ENCODE results near the gene CASP9. TPM values are rescaled to one million over a fixed set of nuclear protein-coding genes. Genes with fewer than 3 reads are reported as not detected.

Gene CASP9
- total RNA-seq, 1 experiment from 2014 or later: 13.5 TPM

- no peak for TF ChIP-seq E2F1 (CRISPR knock-in tag; IDR thresholded peaks at IDR 0.05)
- TF ChIP-seq SMAD3 (CRISPR knock-in tag; IDR thresholded peaks at IDR 0.05; ENCODE audit: borderline replicate concordance): 0 out of 2 replicates have a peak, but pooled peaks have one; percentile 31
- TF ChIP-seq OVOL2 (CRISPR knock-in tag; IDR thresholded peaks at IDR 0.05; ENCODE audit: borderline replicate concordance): no peak
- TF ChIP-seq KAT7 (CRISPR knock-in tag; IDR thresholded peaks at IDR 0.05; ENCODE audit: borderline replicate concordance): no peak
- no peak for TF ChIP-seq CDX4 (CRISPR knock-in tag; IDR thresholded peaks at IDR 0.05; ENCODE audit: borderline replicate concordance)
- no peak for TF ChIP-seq SOX15 (CRISPR knock-in tag; IDR thresholded peaks at IDR 0.05)
- TF ChIP-seq ZBTB21 (CRISPR knock-in tag; IDR thresholded peaks at IDR 0.05; ENCODE audit: borderline replicate concordance): no peak
- TF ChIP-seq AFF4 (CRISPR knock-in tag; IDR thresholded peaks at IDR 0.05; ENCODE audit: borderline replicate concordance): no peak
- no peak for TF ChIP-seq ELF4 (CRISPR knock-in tag; IDR thresholded peaks at IDR 0.05; ENCODE audit: low read depth)
- no peak for TF ChIP-seq PRDM15 (CRISPR knock-in tag; IDR thresholded peaks at IDR 0.05)
- no peak for TF ChIP-seq IRF1 (CRISPR knock-in tag; IDR thresholded peaks at IDR 0.05)
- TF ChIP-seq ZNF423 (CRISPR knock-in tag; IDR thresholded peaks at IDR 0.05): no peak
- 0 out of 2 replicates have a peak, but pooled peaks have one; percentile 51 for TF ChIP-seq MYBL2 (CRISPR knock-in tag; IDR thresholded peaks at IDR 0.05)
- no peak for TF ChIP-seq HMGA2 (CRISPR knock-in tag; IDR thresholded peaks at IDR 0.05)
- no peak for TF ChIP-seq ATF3 (CRISPR knock-in tag; conservative IDR thresholded peaks at IDR 0.05)
- no peak for TF ChIP-seq ZNF121 (CRISPR knock-in tag; IDR thresholded peaks at IDR 0.05)
- no peak for TF ChIP-seq ZNF281 (CRISPR knock-in tag; IDR thresholded peaks at IDR 0.05)
- TF ChIP-seq ZNF219 (CRISPR knock-in tag; IDR thresholded peaks at IDR 0.05; ENCODE audit: borderline replicate concordance): no peak
- TF ChIP-seq ZNF532 (CRISPR knock-in tag; IDR thresholded peaks at IDR 0.05; ENCODE audit: borderline replicate concordance): no peak
- peak; percentile 12; the same call in 1 of the 2 replicates for TF ChIP-seq TEAD1 (CRISPR knock-in tag; IDR thresholded peaks at IDR 0.05)
These were observed 2.7 kb upstream of the CASP9 start, which contains the start of gene DNAJC16 (continued) for GRCh38 chr1:15526490-15527339.
